Cardiac fibroblast (primary cell): Measurements from ENCODE around the gene PKIG.
A peak's percentile ranks its signal among the peaks of the same experiment; 100 is the strongest.
"Not testable (repeated sequence)": the region's sequence is repeated elsewhere in the genome, so short reads cannot be mapped to it uniquely, and the experiment has no call there.

Source experiments
- DNase-seq, 2 donors: peaks; one replicate each; pipeline versions ENCODE4 v3.0.0 to v3.0.0-alpha.2; 2010; ENCODE audit warnings: low read depth in 2 of 2
- H3K4me3 ChIP-seq, 2 donors: replicated peaks in 1 of 2; 1 replicate in 1 of 2; 2 replicates in 1 of 2; pipeline ENCODE4 v1.5.1; 2011; ENCODE audit warnings: low read depth in 2 of 2, low read length in 2 of 2, mild to moderate bottlenecking in 2 of 2, moderate library complexity in 1 of 2
- TF ChIP-seq, protein P1 (sequence below): IDR thresholded peaks from one replicate; pipeline ENCODE4 v1.5.1; 2011; ENCODE audit warnings: low read depth, mild to moderate bottlenecking, low read length, inconsistent platforms

The PKIG gene

DNA sequence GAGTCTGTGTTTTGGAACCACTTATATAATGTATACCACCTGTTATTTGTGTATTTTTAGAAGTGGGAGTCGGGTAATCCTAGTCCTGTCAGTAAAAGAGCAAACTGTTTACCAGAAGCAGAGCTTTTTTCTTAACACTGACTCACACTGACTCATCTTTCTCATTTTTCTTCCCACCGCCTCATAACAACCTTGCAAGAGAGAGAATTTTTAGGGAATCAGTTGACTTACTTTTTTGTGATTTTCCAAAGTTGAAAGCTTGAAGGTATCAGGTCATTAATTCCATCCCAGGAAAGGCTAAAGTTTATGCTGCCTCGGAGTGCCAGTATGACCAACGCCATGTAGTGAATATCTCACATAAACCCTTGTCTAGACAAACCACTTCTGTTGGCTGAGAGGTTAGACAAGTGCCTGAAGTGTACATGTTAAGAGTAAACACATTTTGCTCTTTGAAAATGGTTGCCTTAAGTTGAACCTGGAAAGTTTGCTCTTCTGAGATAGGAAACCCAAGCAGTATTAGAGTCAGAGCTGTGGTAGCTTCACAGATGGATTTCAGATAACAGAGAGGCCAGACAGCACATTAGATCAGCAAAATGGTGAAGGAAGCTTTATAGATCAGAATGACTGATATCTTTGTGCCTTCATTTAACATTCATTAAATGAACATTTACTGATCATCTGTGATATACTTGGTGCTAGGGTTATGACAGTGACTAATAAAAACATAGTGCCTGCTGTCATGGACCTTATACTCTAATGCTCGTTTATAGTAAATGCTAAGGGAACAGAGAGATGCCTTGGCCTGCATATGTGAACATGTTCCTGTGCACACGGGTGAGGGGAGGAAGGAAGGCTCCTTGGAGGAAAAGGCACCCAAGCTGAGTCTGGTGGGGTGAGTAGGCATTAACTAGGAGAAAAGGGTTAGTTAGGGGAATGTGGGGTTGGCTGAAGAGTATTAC, 29.1 kb upstream of the PKIG start:
- DNase-seq: peak; percentile 76 to 84

DNA sequence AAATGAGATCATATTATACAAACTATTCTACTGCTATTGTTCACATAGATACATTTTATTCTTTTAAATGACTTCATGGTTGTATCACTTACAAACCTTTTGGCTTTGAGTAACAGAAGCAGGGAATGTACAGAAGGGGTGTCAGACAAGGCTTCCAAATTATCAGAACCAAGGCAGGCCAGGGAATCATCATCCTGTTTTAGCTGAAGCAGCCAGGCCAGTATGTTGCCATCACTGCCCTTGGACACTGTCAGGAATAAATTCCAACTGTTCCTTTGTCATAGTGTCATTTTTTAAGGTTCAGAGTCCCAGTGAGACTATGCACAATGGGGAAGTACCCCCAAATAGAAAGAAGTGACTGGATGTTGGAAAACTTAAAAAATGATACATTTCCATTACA, 23.1 kb upstream of the PKIG start:
- H3K4me3 ChIP-seq: no peak overlapping the region
- DNase-seq: no peak
- TF ChIP-seq, protein P1, sequence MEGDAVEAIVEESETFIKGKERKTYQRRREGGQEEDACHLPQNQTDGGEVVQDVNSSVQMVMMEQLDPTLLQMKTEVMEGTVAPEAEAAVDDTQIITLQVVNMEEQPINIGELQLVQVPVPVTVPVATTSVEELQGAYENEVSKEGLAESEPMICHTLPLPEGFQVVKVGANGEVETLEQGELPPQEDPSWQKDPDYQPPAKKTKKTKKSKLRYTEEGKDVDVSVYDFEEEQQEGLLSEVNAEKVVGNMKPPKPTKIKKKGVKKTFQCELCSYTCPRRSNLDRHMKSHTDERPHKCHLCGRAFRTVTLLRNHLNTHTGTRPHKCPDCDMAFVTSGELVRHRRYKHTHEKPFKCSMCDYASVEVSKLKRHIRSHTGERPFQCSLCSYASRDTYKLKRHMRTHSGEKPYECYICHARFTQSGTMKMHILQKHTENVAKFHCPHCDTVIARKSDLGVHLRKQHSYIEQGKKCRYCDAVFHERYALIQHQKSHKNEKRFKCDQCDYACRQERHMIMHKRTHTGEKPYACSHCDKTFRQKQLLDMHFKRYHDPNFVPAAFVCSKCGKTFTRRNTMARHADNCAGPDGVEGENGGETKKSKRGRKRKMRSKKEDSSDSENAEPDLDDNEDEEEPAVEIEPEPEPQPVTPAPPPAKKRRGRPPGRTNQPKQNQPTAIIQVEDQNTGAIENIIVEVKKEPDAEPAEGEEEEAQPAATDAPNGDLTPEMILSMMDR: no peak

More for the DNA sequence above, 29.1 kb upstream of the PKIG start:
- TF ChIP-seq, protein P1: no peak
- H3K4me3 ChIP-seq: no peak overlapping the region

- TF ChIP-seq, protein P1: no peak
- no peak overlapping the region for H3K4me3 ChIP-seq
- no peak for DNase-seq
Measured at GRCh38 chr20:44560229-44560628, 22.1 kb upstream of the PKIG start.

DNA sequence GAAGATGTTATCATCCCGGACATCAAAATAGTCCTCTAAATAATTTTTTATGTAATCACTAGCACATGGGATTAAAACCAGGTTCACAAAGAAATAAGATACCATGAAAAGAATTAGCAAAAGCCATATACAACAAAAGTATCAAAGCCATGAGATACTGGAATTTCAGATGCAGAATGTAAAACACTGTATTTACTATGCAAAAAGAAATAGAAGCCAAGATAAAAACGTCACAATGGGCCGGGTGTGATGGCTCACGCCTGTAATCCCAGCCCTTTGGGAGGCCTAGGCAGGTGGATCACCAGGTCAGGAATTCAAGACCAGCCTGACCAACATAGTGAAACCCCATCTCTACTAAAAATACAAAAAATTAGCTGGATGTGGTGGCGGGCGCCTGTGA, 21.6 kb upstream of the PKIG start:
- not testable (repeated sequence) for H3K4me3 ChIP-seq, DNase-seq

GRCh38 chr20:44561876-44562275, 20.5 kb upstream of the PKIG start:
- no peak overlapping the region for H3K4me3 ChIP-seq
- TF ChIP-seq, protein P1: no peak
- no peak for DNase-seq

DNA sequence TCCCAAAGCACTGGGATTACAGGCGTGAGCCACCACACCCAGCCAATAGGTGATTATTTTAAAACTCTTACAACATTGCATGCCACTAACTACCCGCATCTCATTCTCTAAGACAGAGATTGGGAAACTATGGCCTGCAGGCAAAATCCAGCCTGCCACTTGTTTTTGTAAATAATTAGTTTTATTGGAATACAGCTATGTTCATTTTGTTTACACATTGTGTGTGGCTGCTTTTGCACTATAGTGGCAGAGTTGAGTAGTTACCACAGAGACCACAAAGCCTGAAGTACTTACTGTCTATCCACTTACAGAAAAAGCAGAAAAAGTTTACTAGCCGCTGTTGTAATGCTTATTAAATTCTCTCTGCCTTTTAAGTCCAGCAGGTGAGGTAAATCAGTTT, 16.4 kb upstream of the PKIG start:
- TF ChIP-seq, protein P1: no peak
- H3K4me3 ChIP-seq: no peak overlapping the region
- DNase-seq: no peak

DNA sequence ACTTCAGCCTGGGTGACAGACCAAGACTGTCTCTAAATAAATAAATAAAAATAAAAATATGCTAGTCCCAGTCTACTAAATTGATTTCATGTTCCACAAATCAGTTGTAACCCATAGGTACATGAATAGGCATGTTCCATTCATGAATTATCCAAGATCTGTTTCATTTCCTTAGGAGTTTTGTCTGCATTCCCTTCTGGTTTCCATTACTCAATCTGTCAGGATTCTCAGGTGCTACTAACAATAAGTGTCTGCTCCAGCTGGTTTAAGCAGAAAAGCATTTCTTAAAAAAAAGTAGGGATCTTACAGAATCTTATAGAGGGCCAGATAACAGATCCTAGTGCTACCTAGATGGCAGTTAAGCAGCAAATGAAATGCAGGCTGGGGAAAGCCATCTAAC, 15.6 kb upstream of the PKIG start:
- H3K4me3 ChIP-seq: no peak overlapping the region
- no peak for DNase-seq
- TF ChIP-seq, protein P1: no peak
